Measurements from ENCODE around the gene ANO6.

- no peak for TF ChIP-seq CTCF (optimal IDR thresholded peaks at IDR 0.05 in 1 of 3, IDR thresholded peaks at IDR 0.05 in 1 of 3, conservative IDR thresholded peaks at IDR 0.05 in 1 of 3; ENCODE audit: extremely low read depth in 1 of 3, insufficient read depth in 2 of 3, low read length in 3 of 3)
- no peak for TF ChIP-seq EZH2 (IDR thresholded peaks at IDR 0.05; ENCODE audit: low read length)
Observed at GRCh38 chr12:45439039-45439438, 223.1 kb downstream of the ANO6 start.

All from keratinocyte (primary cell).